DOHH2 (cell line): Measurements from ENCODE around the gene MRPL58.

Experiments
- CTCF ChIP-seq: fragments of 200-600 bp; sonication (generic); IDR thresholded peaks from one replicate; pipeline ENCODE4 v1.5.1; 2014; ENCODE audit warnings: antibody characterized with exemption, mild to moderate bottlenecking, low read depth, low read length; ENCODE audit not compliant: poor library complexity, severe bottlenecking
- EZH2phosphoT487 ChIP-seq: fragments of 200-600 bp; sonication (generic); IDR thresholded peaks from 2 replicates; pipeline ENCODE4 v1.6.1; 2017; ENCODE audit warnings: borderline replicate concordance, mild to moderate bottlenecking, antibody characterized with exemption, low read length, moderate library complexity, mixed read lengths

DNA sequence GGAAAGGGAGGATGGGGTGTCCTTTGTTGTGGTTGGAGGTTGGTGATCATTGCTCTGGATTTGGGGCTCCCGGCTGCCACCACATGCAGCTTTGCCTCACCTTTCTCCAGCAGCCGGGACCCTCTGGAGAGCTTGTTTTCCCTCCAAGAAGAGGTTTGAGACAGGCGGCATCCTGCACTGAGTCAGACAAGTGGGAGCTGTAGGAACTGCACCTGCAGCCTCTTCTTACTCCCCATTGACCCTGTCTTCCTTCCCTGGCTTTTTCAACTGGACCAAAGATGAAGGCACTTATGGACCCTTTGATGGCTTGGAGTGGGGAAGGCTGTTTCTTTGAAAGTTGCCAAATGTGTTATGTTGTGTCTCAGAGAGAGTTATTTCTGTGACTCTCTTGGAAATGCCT is 51.2 kb downstream of the MRPL58 start:
- TF ChIP-seq CTCF (no peak), EZH2phosphoT487 (no peak)
